Tibial nerve (tissue), 4 donors: ENCODE data around the gene ELP4.

ENCODE experiments used
- CTCF ChIP-seq, 5 experiments: fragments of 200-600 bp in 3 of 5; fragments of 450-650 bp in 2 of 5; sonication (generic) in 3 of 5; IDR thresholded peaks; one replicate each; pipeline ENCODE4 v1.5.1; 2016 to 2019; ENCODE audit warnings: antibody characterized with exemption in 5 of 5, mild to moderate bottlenecking in 3 of 5, moderate library complexity in 2 of 5
- EP300 ChIP-seq, 2 donors: sonication (generic); formaldehyde crosslinking; IDR thresholded peaks; one replicate each; pipeline ENCODE4 v1.6.1; 2017; ENCODE audit warnings: antibody characterized with exemption in 2 of 2, mild to moderate bottlenecking in 1 of 2

GRCh38 chr11:31792036-31792435 lies 282.5 kb downstream of the ELP4 start:
- no peak for TF ChIP-seq CTCF (IDR thresholded peaks at IDR 0.05)
- TF ChIP-seq EP300 (IDR thresholded peaks at IDR 0.05), result no peak
